ENCODE data around the gene GABRR2. TPM values are rescaled to one million over a fixed set of nuclear protein-coding genes. Genes with fewer than 3 reads are reported as not detected.

GABRR2 gene
- total and polyA plus RNA-seq, 7 experiments from 2014 or later: 0.40 to 1.9 (median 1.5) TPM; not detected in 2

DNA sequence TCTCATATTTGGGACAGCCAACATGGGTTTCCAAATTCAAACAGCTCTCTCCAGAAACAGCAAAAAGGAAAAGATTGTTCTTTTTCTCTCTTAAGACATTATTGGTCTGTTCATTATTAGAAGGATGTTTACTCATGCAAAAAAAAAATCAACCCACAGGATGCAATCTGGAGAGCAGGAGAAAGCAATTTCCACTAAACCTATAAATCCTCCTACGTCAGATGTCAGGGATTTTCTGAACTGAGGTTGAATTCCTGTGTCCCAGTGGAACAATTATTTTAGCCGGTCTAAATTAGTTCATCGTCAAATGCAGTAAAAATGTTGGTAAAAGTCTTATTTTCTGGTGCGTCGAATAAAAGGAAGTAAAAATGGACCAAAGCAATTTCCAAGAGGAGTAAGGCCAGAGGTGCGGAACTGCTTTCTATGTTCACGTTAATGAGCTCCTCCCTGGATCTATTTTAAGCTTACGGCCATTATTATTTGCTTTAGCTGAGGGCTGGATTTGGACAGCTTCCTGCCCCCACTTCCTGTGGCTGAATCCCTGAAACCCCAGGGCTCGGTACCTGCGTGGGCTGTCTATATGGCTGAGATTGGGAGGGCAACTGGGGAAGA, 97.7 kb downstream of the GABRR2 start, which contains the start of gene GABRR1:
TSS of gene GABRR1 (minus strand) at position 60 of the 612 bp plus-strand sequence. CDS start at position 24, 36 bp downstream.
- Mint-ChIP-seq H3K9me3 (peaks cover 0 to 9% (median 0%) of the 10 kb centered on the region in 11 donors), H3K27ac (no peak within 1 kb of the TSS), H3K4me1 (no peaks in the 10 kb centered on the region), H3K27me3 (peaks cover 0 to 40% (median 11%) of the 10 kb centered on the region in 5 donors), H3K4me3 (no peak within 1 kb of the TSS), H3K36me3 (no peaks in the 10 kb centered on the region)
- Histone ChIP-seq H3K4me3 (ENCODE audit: low read length) (no peak within 1 kb of the TSS), H3K27me3 (ENCODE audit: control insufficient read depth in 2 of 2, insufficient read depth in 2 of 2, low read length in 2 of 2) (no peaks in the 10 kb centered on the region), H3K36me3 (ENCODE audit: control insufficient read depth in 2 of 3, insufficient read depth in 3 of 3, low read length in 3 of 3) (no peaks in the 10 kb centered on the region), H3K4me1 (ENCODE audit: control insufficient read depth in 2 of 2, insufficient read depth in 2 of 2, low read length in 2 of 2) (no peaks in the 10 kb centered on the region), H3K9me3 (ENCODE audit: control insufficient read depth in 2 of 3, low read length in 3 of 3) (no peaks in the 10 kb centered on the region), H3K27ac (ENCODE audit: low read depth, low read length) (no peak within 1 kb of the TSS)
- intact Hi-C loops (cut with micrococcal nuclease): no loop called here
- ATAC-seq: no peak
- no peak for DNase-seq
- POLR2A ChIA-PET: no interaction called here
- CTCF ChIA-PET: interaction anchor here (0.6 kb wide), 1 partner anchor 334 kb away, joined by 3 read pairs; no protein-coding TSS in a partner anchor

DNA sequence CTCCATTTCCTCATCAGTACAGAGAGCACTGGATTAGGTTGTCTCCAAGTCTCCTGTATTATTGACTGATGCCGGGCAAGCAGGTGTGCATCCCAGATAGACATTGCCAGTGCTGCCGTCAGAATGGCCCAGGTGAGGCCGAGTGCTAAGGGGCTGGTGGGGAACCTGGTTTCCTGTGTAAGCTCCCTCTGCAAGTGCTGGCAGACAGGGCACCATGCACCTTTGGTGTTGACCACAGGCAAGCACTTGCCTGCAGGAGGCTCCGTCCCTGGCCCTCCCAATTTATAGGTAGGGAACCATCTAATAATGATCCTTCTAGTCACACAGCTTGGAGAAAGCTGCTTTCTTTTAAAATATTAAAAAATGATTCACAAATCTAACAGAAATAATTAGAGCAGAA, 98.7 kb downstream of the GABRR2 start:
- H3K36me3 Mint-ChIP-seq: no peaks in the 10 kb centered on the region
- H3K9me3 Mint-ChIP-seq: peaks cover 0 to 9% (median 0%) of the 10 kb centered on the region in 11 donors
- no peak overlapping the region for H3K4me3 ChIP-seq (ENCODE audit: low read length)
- ChIA-PET CTCF (no interaction called here), POLR2A (no interaction called here)
- H3K27ac Mint-ChIP-seq: no peak overlapping the region
- no peak for ATAC-seq
- no peaks in the 10 kb centered on the region for H3K27me3 ChIP-seq (ENCODE audit: control insufficient read depth in 2 of 2, insufficient read depth in 2 of 2, low read length in 2 of 2)
- no peak for DNase-seq
- intact Hi-C loops (cut with micrococcal nuclease): no loop called here
- no peaks in the 10 kb centered on the region for H3K36me3 ChIP-seq (ENCODE audit: control insufficient read depth in 2 of 3, insufficient read depth in 3 of 3, low read length in 3 of 3)
- H3K27me3 Mint-ChIP-seq: peaks cover 7 to 40% (median 15%) of the 10 kb centered on the region in 5 donors
- H3K4me3 Mint-ChIP-seq: no peak overlapping the region
- H3K27ac ChIP-seq (ENCODE audit: low read depth, low read length): no peak overlapping the region
- H3K4me1 Mint-ChIP-seq: peaks cover 0 to 3% (median 0%) of the 10 kb centered on the region in 7 donors
- H3K4me1 ChIP-seq (ENCODE audit: control insufficient read depth in 2 of 2, insufficient read depth in 2 of 2, low read length in 2 of 2): no peaks in the 10 kb centered on the region
- no peaks in the 10 kb centered on the region for H3K9me3 ChIP-seq (ENCODE audit: control insufficient read depth in 2 of 3, low read length in 3 of 3)

DNA sequence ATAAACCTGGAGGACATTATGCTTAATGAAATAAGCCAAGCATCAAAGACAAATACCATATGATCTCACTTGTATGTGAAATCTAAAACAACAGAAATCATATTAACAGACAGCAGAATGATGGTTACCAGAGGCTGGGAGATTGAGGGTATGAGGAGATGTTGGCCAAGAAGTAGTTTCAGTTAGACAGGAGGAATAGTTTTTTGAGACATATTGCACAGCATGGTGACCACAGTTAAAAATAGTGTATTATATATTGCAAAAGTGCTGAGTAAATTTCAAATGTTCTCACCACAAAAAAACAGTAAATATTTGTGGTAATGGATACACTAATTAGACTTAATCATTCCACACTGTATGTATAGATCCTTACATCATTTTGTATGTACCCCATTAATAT, 99.7 kb downstream of the GABRR2 start:
- no peak overlapping the region for H3K27ac ChIP-seq (ENCODE audit: low read depth, low read length)
- H3K27me3 Mint-ChIP-seq: peaks cover 11 to 43% (median 16%) of the 10 kb centered on the region in 5 donors
- peaks cover 0 to 3% (median 0%) of the 10 kb centered on the region in 7 donors for H3K4me1 Mint-ChIP-seq
- H3K36me3 Mint-ChIP-seq: no peaks in the 10 kb centered on the region
- no peak overlapping the region for H3K27ac Mint-ChIP-seq
- H3K4me1 ChIP-seq (ENCODE audit: control insufficient read depth in 2 of 2, insufficient read depth in 2 of 2, low read length in 2 of 2): no peaks in the 10 kb centered on the region
- peaks cover 0 to 9% (median 0%) of the 10 kb centered on the region in 11 donors for H3K9me3 Mint-ChIP-seq
- ATAC-seq (no peak), DNase-seq (no peak)
- H3K4me3 Mint-ChIP-seq: no peak overlapping the region
- H3K27me3 ChIP-seq (ENCODE audit: control insufficient read depth in 2 of 2, insufficient read depth in 2 of 2, low read length in 2 of 2): no peaks in the 10 kb centered on the region
- intact Hi-C loops (cut with micrococcal nuclease): no loop called here
- H3K4me3 ChIP-seq (ENCODE audit: low read length): no peak overlapping the region
- ChIA-PET CTCF (no interaction called here), POLR2A (no interaction called here)
- H3K36me3 ChIP-seq (ENCODE audit: control insufficient read depth in 2 of 3, insufficient read depth in 3 of 3, low read length in 3 of 3): no peaks in the 10 kb centered on the region
- no peaks in the 10 kb centered on the region for H3K9me3 ChIP-seq (ENCODE audit: control insufficient read depth in 2 of 3, low read length in 3 of 3)

DNA sequence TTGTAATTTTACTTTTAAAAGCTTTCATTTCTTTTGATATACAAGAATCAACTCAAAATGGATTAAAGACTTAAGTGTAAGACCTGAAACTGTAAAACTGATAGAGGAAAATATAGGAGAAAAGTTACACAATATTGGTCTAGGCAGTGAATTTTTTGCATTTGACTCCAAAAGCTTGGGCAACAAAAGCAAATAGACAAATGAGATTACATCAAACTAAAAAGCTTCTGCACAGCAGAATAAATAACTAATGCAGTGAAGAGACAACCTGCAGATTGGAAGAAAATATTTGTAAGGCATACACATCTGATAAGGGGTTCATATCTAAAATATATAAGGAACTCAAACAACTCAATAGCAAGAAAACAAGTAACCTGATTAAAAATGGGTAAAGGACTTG, 100.9 kb downstream of the GABRR2 start:
- no peak overlapping the region for H3K4me3 Mint-ChIP-seq
- peaks cover 0 to 3% (median 0%) of the 10 kb centered on the region in 7 donors for H3K4me1 Mint-ChIP-seq
- Histone ChIP-seq H3K36me3 (ENCODE audit: control insufficient read depth in 2 of 3, insufficient read depth in 3 of 3, low read length in 3 of 3) (no peaks in the 10 kb centered on the region), H3K4me1 (ENCODE audit: control insufficient read depth in 2 of 2, insufficient read depth in 2 of 2, low read length in 2 of 2) (no peaks in the 10 kb centered on the region), H3K27me3 (ENCODE audit: control insufficient read depth in 2 of 2, insufficient read depth in 2 of 2, low read length in 2 of 2) (no peaks in the 10 kb centered on the region), H3K9me3 (ENCODE audit: control insufficient read depth in 2 of 3, low read length in 3 of 3) (no peaks in the 10 kb centered on the region), H3K4me3 (ENCODE audit: low read length) (no peak overlapping the region), H3K27ac (ENCODE audit: low read depth, low read length) (no peak overlapping the region)
- no peak overlapping the region for H3K27ac Mint-ChIP-seq
- H3K36me3 Mint-ChIP-seq: no peaks in the 10 kb centered on the region
- ATAC-seq: no peak
- no peak for DNase-seq
- H3K27me3 Mint-ChIP-seq: peaks cover 11 to 43% (median 16%) of the 10 kb centered on the region in 5 donors
- ChIA-PET CTCF (no interaction called here), POLR2A (no interaction called here)
- H3K9me3 Mint-ChIP-seq: peaks cover 0 to 9% (median 0%) of the 10 kb centered on the region in 11 donors
- intact Hi-C loops (cut with micrococcal nuclease): no loop called here

DNA sequence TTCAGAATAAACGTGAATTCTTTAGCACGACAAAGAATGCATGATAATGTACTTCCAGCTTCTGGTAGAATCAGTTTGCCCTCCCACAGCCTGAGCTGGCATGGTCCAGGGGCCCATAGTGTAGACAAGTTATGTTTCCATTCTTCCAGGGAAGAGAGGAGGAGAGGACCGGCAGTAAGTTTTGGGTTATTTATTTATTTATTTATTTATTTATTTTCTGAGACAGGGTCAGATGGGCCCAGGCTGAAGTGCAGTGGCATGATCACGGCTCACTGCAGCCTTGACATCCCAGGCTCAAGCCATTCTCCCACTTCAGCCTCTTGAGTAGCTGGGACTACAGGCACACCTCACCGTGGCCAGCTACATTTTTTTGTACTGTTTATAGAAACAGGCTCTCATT, 102.6 kb downstream of the GABRR2 start:
- ChIA-PET POLR2A (no interaction called here), CTCF (no interaction called here)
- H3K4me1 ChIP-seq (ENCODE audit: control insufficient read depth in 2 of 2, insufficient read depth in 2 of 2, low read length in 2 of 2): no peaks in the 10 kb centered on the region
- H3K9me3 Mint-ChIP-seq: peaks cover 0 to 9% (median 0%) of the 10 kb centered on the region in 11 donors
- H3K27me3 Mint-ChIP-seq: peaks cover 8 to 33% (median 16%) of the 10 kb centered on the region in 5 donors
- no peaks in the 10 kb centered on the region for H3K9me3 ChIP-seq (ENCODE audit: control insufficient read depth in 2 of 3, low read length in 3 of 3)
- H3K27me3 ChIP-seq (ENCODE audit: control insufficient read depth in 2 of 2, insufficient read depth in 2 of 2, low read length in 2 of 2): no peaks in the 10 kb centered on the region
- intact Hi-C loops (cut with micrococcal nuclease): no loop called here
- no peaks in the 10 kb centered on the region for H3K36me3 ChIP-seq (ENCODE audit: control insufficient read depth in 2 of 3, insufficient read depth in 3 of 3, low read length in 3 of 3)
- no peak overlapping the region for H3K27ac ChIP-seq (ENCODE audit: low read depth, low read length)
- DNase-seq (no peak), ATAC-seq (no peak)
- H3K4me3 Mint-ChIP-seq: no peak overlapping the region
- peaks cover 0 to 3% (median 0%) of the 10 kb centered on the region in 7 donors for H3K4me1 Mint-ChIP-seq
- no peak overlapping the region for H3K4me3 ChIP-seq (ENCODE audit: low read length)
- no peak overlapping the region for H3K27ac Mint-ChIP-seq
- no peaks in the 10 kb centered on the region for H3K36me3 Mint-ChIP-seq

DNA sequence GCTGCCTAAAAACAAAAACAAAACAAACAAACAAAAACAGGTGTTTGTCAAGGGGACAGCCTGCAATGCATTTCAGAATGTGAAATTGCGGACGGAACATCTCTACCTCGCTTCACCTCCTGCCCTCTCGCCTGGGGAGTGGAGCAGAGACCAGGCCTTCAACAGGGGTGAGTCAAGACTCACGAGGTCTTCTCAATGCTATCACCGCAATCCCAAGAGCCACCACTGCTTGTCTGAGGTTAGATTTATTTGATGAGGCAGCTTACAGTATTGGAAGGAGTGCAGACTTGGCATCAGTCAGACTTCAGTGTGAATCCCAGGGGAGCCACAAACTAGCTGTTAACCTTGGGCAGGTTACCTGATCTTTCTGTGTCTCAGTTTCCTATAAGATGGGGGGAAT, 105.6 kb downstream of the GABRR2 start:
- POLR2A ChIA-PET: interaction anchor here (0.7 kb wide), 1 partner anchor 77 kb away, joined by 3 read pairs; no protein-coding TSS in a partner anchor

DNA sequence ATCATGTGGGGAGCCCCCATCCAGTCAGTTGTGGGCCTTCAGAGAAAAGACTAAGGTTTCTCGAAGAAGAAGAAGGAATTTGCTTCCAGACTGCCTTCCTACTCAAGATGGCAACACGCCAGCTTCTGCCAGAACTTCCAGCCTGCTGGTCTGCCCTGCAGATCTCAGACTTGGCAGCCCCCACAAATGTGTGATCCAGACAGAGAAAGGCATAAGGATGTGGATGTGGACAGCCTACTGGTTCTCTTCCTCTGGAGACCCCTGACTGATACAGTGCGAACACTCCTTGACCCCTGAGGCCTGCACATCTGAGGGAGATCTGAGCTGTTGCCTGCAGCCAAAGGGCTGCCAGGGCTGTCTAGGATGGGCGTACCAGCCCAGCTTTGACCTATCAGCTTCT, 106.5 kb downstream of the GABRR2 start:
- H3K4me3 ChIP-seq (ENCODE audit: low read length): no peak overlapping the region
- intact Hi-C loops (cut with micrococcal nuclease): no loop called here
- ATAC-seq: no peak
- H3K27ac ChIP-seq (ENCODE audit: low read depth, low read length): no peak overlapping the region
- no peaks in the 10 kb centered on the region for H3K4me1 ChIP-seq (ENCODE audit: control insufficient read depth in 2 of 2, insufficient read depth in 2 of 2, low read length in 2 of 2)
- peaks cover 0 to 6% (median 0%) of the 10 kb centered on the region in 7 donors for H3K4me1 Mint-ChIP-seq
- H3K36me3 Mint-ChIP-seq: no peaks in the 10 kb centered on the region
- H3K9me3 Mint-ChIP-seq: peaks cover 0 to 4% (median 0%) of the 10 kb centered on the region in 11 donors
- no peaks in the 10 kb centered on the region for H3K27me3 ChIP-seq (ENCODE audit: control insufficient read depth in 2 of 2, insufficient read depth in 2 of 2, low read length in 2 of 2)
- no peak overlapping the region for H3K4me3 Mint-ChIP-seq
- no peaks in the 10 kb centered on the region for H3K9me3 ChIP-seq (ENCODE audit: control insufficient read depth in 2 of 3, low read length in 3 of 3)
- H3K36me3 ChIP-seq (ENCODE audit: control insufficient read depth in 2 of 3, insufficient read depth in 3 of 3, low read length in 3 of 3): no peaks in the 10 kb centered on the region
- no peak for DNase-seq
- H3K27me3 Mint-ChIP-seq: peaks cover 4 to 16% (median 10%) of the 10 kb centered on the region in 5 donors
- H3K27ac Mint-ChIP-seq: no peak overlapping the region
- ChIA-PET CTCF (no interaction called here), POLR2A (no interaction called here)

More for the DNA sequence above, 105.6 kb downstream of the GABRR2 start:
- Mint-ChIP-seq H3K9me3 (peaks cover 0 to 9% (median 0%) of the 10 kb centered on the region in 11 donors), H3K36me3 (no peaks in the 10 kb centered on the region), H3K27ac (no peak overlapping the region), H3K4me1 (peaks cover 0 to 6% (median 0%) of the 10 kb centered on the region in 7 donors), H3K4me3 (no peak overlapping the region), H3K27me3 (peaks cover 4 to 16% (median 16%) of the 10 kb centered on the region in 5 donors)
- no peak for DNase-seq
- H3K36me3 ChIP-seq (ENCODE audit: control insufficient read depth in 2 of 3, insufficient read depth in 3 of 3, low read length in 3 of 3): no peaks in the 10 kb centered on the region
- H3K4me1 ChIP-seq (ENCODE audit: control insufficient read depth in 2 of 2, insufficient read depth in 2 of 2, low read length in 2 of 2): no peaks in the 10 kb centered on the region
- no peak for ATAC-seq
- H3K27me3 ChIP-seq (ENCODE audit: control insufficient read depth in 2 of 2, insufficient read depth in 2 of 2, low read length in 2 of 2): no peaks in the 10 kb centered on the region
- no peaks in the 10 kb centered on the region for H3K9me3 ChIP-seq (ENCODE audit: control insufficient read depth in 2 of 3, low read length in 3 of 3)
- no peak overlapping the region for H3K27ac ChIP-seq (ENCODE audit: low read depth, low read length)
- H3K4me3 ChIP-seq (ENCODE audit: low read length): no peak overlapping the region
- CTCF ChIA-PET: no interaction called here
- intact Hi-C loops (cut with micrococcal nuclease): no loop called here

All from naive thymus-derived CD4-positive, alpha-beta T cell (primary cell).